ENCODE results near the gene NFU1. TPM values are rescaled to one million over a fixed set of nuclear protein-coding genes. Genes with fewer than 3 reads are reported as not detected.

NFU1 gene
- total and polyA plus RNA-seq, 2 of the 4 experiments (the other 2 are of a cell fraction) = 24.0 to 32.4 TPM

DNA sequence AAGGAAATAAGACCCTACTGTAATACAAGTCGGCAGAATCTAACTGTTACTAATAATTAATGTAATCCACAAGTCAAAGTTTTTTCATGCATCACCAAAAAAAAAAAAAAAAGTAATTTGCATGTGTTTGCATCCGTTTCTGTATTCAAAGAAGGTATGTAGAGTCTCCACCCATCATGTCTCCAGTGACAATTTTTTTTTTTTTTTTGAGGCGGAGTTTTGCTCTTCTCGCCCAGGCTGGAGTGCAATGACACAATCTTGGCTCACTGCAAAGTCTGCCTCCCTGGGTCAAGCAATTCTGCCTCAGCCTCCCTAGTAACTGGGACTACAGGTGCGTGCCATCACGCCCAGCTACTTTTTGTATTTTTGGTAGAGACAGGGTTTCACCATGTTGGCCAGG is 24.2 kb upstream of the NFU1 start:
- ATAC-seq (ENCODE audit: low read depth) (no peak), DNase-seq (no peak)
- H3K4me2 ChIP-seq (ENCODE audit: low read depth, low read length) = no peak overlapping the region
- H3K9ac ChIP-seq (ENCODE audit: low read depth, low read length) = no peak overlapping the region
- H3K27me3 ChIP-seq (ENCODE audit: control insufficient read depth, insufficient read depth, low read length) = no peaks in the 10 kb centered on the region
- peaks cover 8 to 12% of the 10 kb centered on the region in 2 experiments for H3K79me1 ChIP-seq (ENCODE audit: low read depth in 1 of 2, low read length in 2 of 2)
- H2BK5ac ChIP-seq (ENCODE audit: low read depth, low read length, poor library complexity, severe bottlenecking) = no peak overlapping the region
- H3K4ac ChIP-seq (ENCODE audit: low read depth, low read length) = no peak overlapping the region
- H2BK15ac ChIP-seq (ENCODE audit: low read depth, low read length) = no peak overlapping the region
- no peak overlapping the region for H3K18ac ChIP-seq (ENCODE audit: low read depth, low read length)
- H3K4me1 ChIP-seq (ENCODE audit: control insufficient read depth, insufficient read depth, low read length) = no peaks in the 10 kb centered on the region
- no peaks in the 10 kb centered on the region; the same call in 1 of the 2 replicates for H4K20me1 ChIP-seq (ENCODE audit: insufficient read depth, low read length)
- intact Hi-C loops (cut with micrococcal nuclease) (no loop called here), dilution Hi-C loops (cut with HindIII; ENCODE audit: low sequenced_read_pairs, unreplicated experiment) (no loop called here), in situ Hi-C loops (cut with MboI; ENCODE audit: low sequenced_read_pairs) (no loop called here)
- no peak overlapping the region for H4K91ac ChIP-seq (ENCODE audit: insufficient read depth, low read depth, low read length)
- H3K36me3 ChIP-seq (ENCODE audit: control insufficient read depth, insufficient read depth, low read length) = peaks cover 18% of the 10 kb centered on the region
- H3K23ac ChIP-seq (ENCODE audit: low read depth, low read length) = no peak overlapping the region
- no peak overlapping the region for H3K14ac ChIP-seq (replicated peaks; ENCODE audit: low read depth, low read length)
- no peak overlapping the region for H2AK5ac ChIP-seq (ENCODE audit: low read depth, low read length)
- no peak overlapping the region for H2AK9ac ChIP-seq (replicated peaks; ENCODE audit: low read depth, low read length, poor library complexity)
- H4K5ac ChIP-seq (ENCODE audit: low read depth, low read length) = no peak overlapping the region
- no peak overlapping the region for H3K27ac ChIP-seq (ENCODE audit: insufficient read depth, low read length)
- no peak overlapping the region for H3K4me3 ChIP-seq (ENCODE audit: insufficient read depth, low read depth, low read length)
- no peak overlapping the region for H2BK20ac ChIP-seq (ENCODE audit: low read depth, low read length)
- no peaks in the 10 kb centered on the region for H3K9me3 ChIP-seq (ENCODE audit: control insufficient read depth, insufficient read depth, low read length)
- CTCF ChIA-PET = no interaction called here
- POLR2A ChIA-PET (ENCODE audit: unreplicated experiment) = no interaction called here
- no peak overlapping the region for H2AFZ ChIP-seq (replicated peaks; ENCODE audit: low read length, poor library complexity)
- 82% methylated on average over 2 of the region's 6 CpGs; no CpG with 5 or more reads in 1 of the 2 experiments for WGBS, 2 experiments (ENCODE audit: extremely low coverage in 2 of 2, insufficient read length in 1 of 2)
- no peak overlapping the region for H4K8ac ChIP-seq (ENCODE audit: low read depth in 2 of 2, low read length in 2 of 2)
- H3K56ac ChIP-seq (ENCODE audit: extremely low read depth, insufficient read depth, low read length) = no peak overlapping the region
- BruUV-seq (replicated peaks) = no TSS peak
- H3K9me1 ChIP-seq (ENCODE audit: insufficient read depth, low read length) = peaks cover 3% of the 10 kb centered on the region
- no peak overlapping the region for H2BK120ac ChIP-seq (ENCODE audit: low read depth, low read length)
- TF ChIP-seq CEBPB (IDR thresholded peaks at IDR 0.05; ENCODE audit: low read depth, low read length) = no peak
- TF ChIP-seq, protein P1, sequence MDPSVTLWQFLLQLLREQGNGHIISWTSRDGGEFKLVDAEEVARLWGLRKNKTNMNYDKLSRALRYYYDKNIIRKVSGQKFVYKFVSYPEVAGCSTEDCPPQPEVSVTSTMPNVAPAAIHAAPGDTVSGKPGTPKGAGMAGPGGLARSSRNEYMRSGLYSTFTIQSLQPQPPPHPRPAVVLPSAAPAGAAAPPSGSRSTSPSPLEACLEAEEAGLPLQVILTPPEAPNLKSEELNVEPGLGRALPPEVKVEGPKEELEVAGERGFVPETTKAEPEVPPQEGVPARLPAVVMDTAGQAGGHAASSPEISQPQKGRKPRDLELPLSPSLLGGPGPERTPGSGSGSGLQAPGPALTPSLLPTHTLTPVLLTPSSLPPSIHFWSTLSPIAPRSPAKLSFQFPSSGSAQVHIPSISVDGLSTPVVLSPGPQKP (IDR thresholded peaks at IDR 0.05; ENCODE audit: borderline replicate concordance, low read depth, low read length) = no peak
- TF ChIP-seq RAD21 (IDR thresholded peaks at IDR 0.05; ENCODE audit: low read length) = no peak
- TF ChIP-seq RCOR1 (IDR thresholded peaks at IDR 0.05; ENCODE audit: insufficient replicate concordance, low read length) = no peak
- TF ChIP-seq SMC3 (IDR thresholded peaks at IDR 0.05; ENCODE audit: low read depth, low read length) = no peak
